ENCODE data around the gene RBPMS2. TPM values are rescaled to one million over a fixed set of nuclear protein-coding genes. Genes with fewer than 3 reads are reported as not detected.

The RBPMS2 gene
- 0.35 and 0.94 TPM in 2 replicates for total RNA-seq

GRCh38 chr15:64775551-64776401, at the start of gene RBPMS2:
RBPMS2 (minus strand) TSS chr15:64775589; CDS start chr15:64775319, 270 bp downstream.

Other genes with a start within 250 kb of the RBPMS2 start
- gene PIF1, start 50.1 kb upstream of the RBPMS2 start, total RNA-seq, result 4.5 and 5.0 TPM in 2 replicates
- 46.1 and 56.9 TPM in 2 replicates for gene PLEKHO2, start 66.3 kb upstream of the RBPMS2 start, total RNA-seq
- gene ANKDD1A, start 136.3 kb upstream of the RBPMS2 start, total RNA-seq, result 2.0 and 11.7 TPM in 2 replicates
- gene SPG21, start 214.3 kb upstream of the RBPMS2 start, total RNA-seq, result 86.4 and 95.7 TPM in 2 replicates